Right lobe of liver (tissue), 6 donors: ENCODE measurements around the gene PCDHGB6. TPM values are rescaled to one million over a fixed set of nuclear protein-coding genes. Genes with fewer than 3 reads are reported as not detected.
"Not testable (repeated sequence)": the region's sequence is repeated elsewhere in the genome, so short reads cannot be mapped to it uniquely, and the experiment has no call there.

Experiments
- ATAC-seq, 4 donors: fragments of 200-7000 bp; cut with Tn5 transposase; one replicate each; pipeline ENCODE4 v1.9.1; 2020; ENCODE audit warnings: mild to moderate bottlenecking in 4 of 4, moderate library complexity in 4 of 4
- DNase-seq, 3 donors: peaks; one replicate each; pipeline ENCODE4 v3.0.0-alpha.2; 2020
- H3K27ac ChIP-seq, 3 donors: fragments of 200-600 bp; one replicate each; pipeline ENCODE4 v1.8.0; 2022
- H3K27me3 ChIP-seq, 2 donors: fragments of 200-600 bp; one replicate each; pipeline ENCODE4 v1.8.0; 2022
- H3K36me3 ChIP-seq, 4 donors: fragments of 200-600 bp; sonication (generic) in 1 of 4; one replicate each; pipeline versions ENCODE4 v1.5.1 to v1.8.0; 2017 to 2022; ENCODE audit warnings: control low read depth in 1 of 4
- H3K4me1 ChIP-seq, 4 donors: fragments of 200-600 bp; sonication (generic) in 1 of 4; one replicate each; pipeline versions ENCODE4 v1.5.1 to v1.8.0; 2017 to 2022; ENCODE audit warnings: control low read depth in 1 of 4
- H3K4me3 ChIP-seq, 3 donors: fragments of 200-600 bp; one replicate each; pipeline ENCODE4 v1.8.0; 2022
- H3K9me3 ChIP-seq, 4 donors: fragments of 200-600 bp; sonication (generic) in 1 of 4; one replicate each; pipeline versions ENCODE4 v1.5.1 to v1.8.0; 2017 to 2022; ENCODE audit warnings: control low read depth in 1 of 4
- CTCF ChIP-seq, 4 donors: fragments of 200-600 bp in 3 of 4; fragments of 450-650 bp in 1 of 4; IDR thresholded peaks; one replicate each; pipeline versions ENCODE4 v1.5.1 to v1.8.0; 2016 to 2022; ENCODE audit warnings: antibody characterized with exemption in 4 of 4, mild to moderate bottlenecking in 2 of 4
- POLR2A ChIP-seq: fragments of 450-650 bp; IDR thresholded peaks from one replicate; pipeline ENCODE4 v1.6.1; 2017; ENCODE audit warnings: antibody characterized with exemption, mild to moderate bottlenecking
- WGBS: methylation state at CpG from one replicate; pipeline ENCODE4 v1.1.6; 2018; ENCODE audit warnings: low coverage, low lambda C conversion rate; ENCODE audit not compliant: insufficient coverage; ENCODE audit errors: missing lambda C conversion rate; 5-methylcytosine and 5-hydroxymethylcytosine counted together
- intact Hi-C, 2 donors: fragments of 100-400 bp; cut with DNase I; formaldehyde crosslinking; loops; one replicate each; pipeline versions ENCODE4 v1.11.2 to v1.14.1; 2022
- total RNA-seq, 6 experiments: library from RNA; depleted of rRNA in 2 of 6; stranded (reverse); fragments of >200 nt in 2 of 6; fragmentation: NEBNext Ultra II Directional in 3 of 6; extraction: Animal tissue kit (Norgen Biotek cat#: 25700) in 3 of 6; gene quantifications; one replicate each; pipeline versions ENCODE4 v1.1.0 to v1.2.4, GENCODE V29; 2016 to 2023
- donor health status: DM: no; HTN: yes; CAD: no.
- donor health status: DM: no; HTN: no; CAD: no.
- donor health status: DM: no; HTN: no; CAD: no.
- donor health status: DM: no; HTN: yes; CAD: no.
- donor health status: DM: no; HTN: yes; CAD: no.

Gene PCDHGB6
- total RNA-seq, 6 experiments from 2014 or later, result 1.9 to 5.0 (median 2.9) TPM

DNA sequence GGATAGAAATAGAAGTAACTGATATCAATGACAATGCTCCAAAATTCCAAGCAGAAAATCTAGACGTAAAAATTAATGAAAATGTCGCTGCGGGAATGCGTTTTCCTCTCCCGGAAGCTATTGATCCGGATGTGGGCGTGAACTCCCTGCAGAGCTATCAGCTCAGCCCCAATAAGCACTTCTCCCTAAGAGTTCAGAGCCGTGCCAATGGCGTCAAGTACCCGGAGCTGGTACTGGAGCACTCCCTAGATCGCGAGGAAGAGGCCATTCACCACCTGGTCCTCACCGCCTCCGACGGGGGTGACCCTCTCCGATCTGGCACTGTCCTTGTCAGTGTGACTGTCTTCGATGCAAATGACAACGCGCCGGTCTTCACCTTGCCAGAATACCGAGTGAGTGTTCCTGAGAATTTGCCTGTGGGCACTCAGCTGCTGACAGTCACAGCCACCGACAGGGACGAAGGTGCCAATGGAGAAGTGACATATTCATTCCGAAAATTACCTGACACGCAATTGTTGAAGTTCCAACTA is 5.8 kb downstream of the PCDHGB6 start:
- Histone ChIP-seq H3K4me3 (peak overlapping the region; percentile 26 to 56 (median 45)), H3K9me3 (peaks cover 0 to 22% (median 6%) of the 10 kb centered on the region in 4 donors), H3K4me1 (no peaks in the 10 kb centered on the region), H3K27ac (peak overlapping the region in 1 of 3 donors; percentile 30), H3K27me3 (no peaks in the 10 kb centered on the region), H3K36me3 (no peaks in the 10 kb centered on the region)
- 17% methylated on average over 20 of the region's 25 CpGs for WGBS
- intact Hi-C loops, result loop anchor here in 1 of 2 donors (10.0 kb wide), 1 partner anchor 169 kb away; the partner anchor contains the start of gene PCDHB15
- DNase-seq (peak in 2 of 3 donors; percentile 41 to 49), ATAC-seq (peak; percentile 39 to 72 (median 52))
- TF ChIP-seq CTCF (IDR thresholded peaks at IDR 0.05) (no peak), POLR2A (peak; percentile 10)

DNA sequence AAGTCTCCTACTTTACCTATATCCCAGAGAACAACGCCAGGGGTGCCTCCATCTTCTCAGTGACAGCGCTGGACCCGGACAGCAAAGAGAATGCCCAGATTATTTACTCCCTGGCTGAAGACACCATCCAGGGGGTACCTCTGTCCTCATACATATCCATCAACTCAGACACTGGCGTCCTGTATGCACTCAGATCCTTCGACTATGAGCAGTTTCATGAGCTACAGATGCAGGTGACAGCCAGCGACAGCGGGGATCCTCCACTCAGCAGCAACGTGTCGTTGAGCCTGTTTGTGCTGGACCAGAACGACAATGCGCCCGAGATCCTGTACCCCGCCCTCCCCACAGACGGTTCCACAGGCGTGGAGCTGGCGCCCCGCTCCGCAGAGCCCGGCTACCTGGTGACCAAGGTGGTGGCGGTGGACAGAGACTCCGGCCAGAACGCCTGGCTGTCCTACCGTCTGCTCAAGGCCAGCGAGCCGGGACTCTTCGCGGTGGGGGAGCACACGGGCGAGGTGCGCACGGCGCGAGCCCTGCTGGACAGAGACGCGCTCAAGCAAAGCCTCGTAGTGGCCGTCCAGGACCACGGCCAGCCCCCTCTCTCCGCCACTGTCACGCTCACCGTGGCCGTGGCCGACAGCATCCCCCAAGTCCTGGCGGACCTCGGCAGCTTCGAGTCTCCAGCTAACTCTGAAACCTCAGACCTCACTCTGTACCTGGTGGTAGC is 6.9 kb downstream of the PCDHGB6 start:
- H3K4me1 ChIP-seq, H3K4me3 ChIP-seq, DNase-seq, H3K27me3 ChIP-seq, ATAC-seq, H3K36me3 ChIP-seq, H3K27ac ChIP-seq: not testable (repeated sequence)
- intact Hi-C loops, result loop anchor here in 1 of 2 donors (10.0 kb wide), 1 partner anchor 170 kb away; the partner anchor contains the start of gene PCDHB15
- peaks cover 0 to 23% (median 11%) of the 10 kb centered on the region in 4 donors for H3K9me3 ChIP-seq
- 38% methylated on average over 3 of the region's 46 CpGs for WGBS

- WGBS, result 50% methylated on average over 5 of the region's 24 CpGs
- H3K9me3 ChIP-seq, result peaks cover 0 to 22% (median 13%) of the 10 kb centered on the region in 4 donors
- H3K27ac ChIP-seq, H3K36me3 ChIP-seq, ATAC-seq, H3K4me1 ChIP-seq, H3K4me3 ChIP-seq, H3K27me3 ChIP-seq: not testable (repeated sequence)
- DNase-seq, result peak in 1 of 3 donors; percentile 27
- intact Hi-C loops, result loop anchor here in 1 of 2 donors (10.0 kb wide), 1 partner anchor 170 kb away; the partner anchor contains the start of gene PCDHB15
Observed at GRCh38 chr5:141415275-141415618, 7.4 kb downstream of the PCDHGB6 start.

DNA sequence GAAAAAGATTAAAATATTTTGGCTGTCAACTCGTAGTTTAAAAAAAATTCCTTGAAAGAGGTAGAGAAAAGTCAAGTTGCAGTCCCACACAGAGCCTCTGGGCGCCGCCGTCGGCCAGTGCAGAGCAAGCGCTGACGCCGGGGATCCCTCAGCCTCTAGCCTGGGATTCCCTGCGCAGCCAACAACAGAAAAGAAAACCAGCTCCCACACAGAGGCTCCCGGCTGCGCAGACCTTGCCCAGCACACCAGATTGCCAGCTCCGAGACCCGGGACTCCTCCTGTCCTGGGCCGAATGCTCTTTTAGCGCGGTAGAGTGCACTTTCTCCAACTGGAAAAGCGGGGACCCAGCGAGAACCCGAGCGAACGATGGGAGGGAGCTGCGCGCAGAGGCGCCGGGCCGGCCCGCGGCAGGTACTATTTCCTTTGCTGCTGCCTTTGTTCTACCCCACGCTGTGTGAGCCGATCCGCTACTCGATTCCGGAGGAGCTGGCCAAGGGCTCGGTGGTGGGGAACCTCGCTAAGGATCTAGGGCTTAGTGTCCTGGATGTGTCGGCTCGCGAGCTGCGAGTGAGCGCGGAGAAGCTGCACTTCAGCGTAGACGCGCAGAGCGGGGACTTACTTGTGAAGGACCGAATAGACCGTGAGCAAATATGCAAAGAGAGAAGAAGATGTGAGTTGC is 9.8 kb downstream of the PCDHGB6 start, which contains the start of gene PCDHGB7:
TSS of gene PCDHGB7 (plus strand) at position 184 of the 679 bp plus-strand sequence. CDS start at position 367, 183 bp downstream.
- Histone ChIP-seq H3K9me3 (peaks cover 0 to 32% (median 18%) of the 10 kb centered on the region in 4 donors), H3K4me3 (peak within 1 kb of the TSS in 2 of 3 donors; percentile 23 to 43)
- H3K27me3 ChIP-seq, H3K4me1 ChIP-seq, H3K27ac ChIP-seq, H3K36me3 ChIP-seq: not testable (repeated sequence)
- ATAC-seq, result peak; percentile 80 to 90 (median 86)
- TF ChIP-seq CTCF (IDR thresholded peaks at IDR 0.05), result peak; percentile 39 to 56 (median 45)
- intact Hi-C loops, result loop anchor here in 1 of 2 donors (10.0 kb wide), 1 partner anchor 173 kb away; the partner anchor contains the start of gene PCDHB15
- WGBS, result 17% methylated on average over 27 of the region's 47 CpGs
- DNase-seq, result peak in 2 of 3 donors; percentile 56 to 80

DNA sequence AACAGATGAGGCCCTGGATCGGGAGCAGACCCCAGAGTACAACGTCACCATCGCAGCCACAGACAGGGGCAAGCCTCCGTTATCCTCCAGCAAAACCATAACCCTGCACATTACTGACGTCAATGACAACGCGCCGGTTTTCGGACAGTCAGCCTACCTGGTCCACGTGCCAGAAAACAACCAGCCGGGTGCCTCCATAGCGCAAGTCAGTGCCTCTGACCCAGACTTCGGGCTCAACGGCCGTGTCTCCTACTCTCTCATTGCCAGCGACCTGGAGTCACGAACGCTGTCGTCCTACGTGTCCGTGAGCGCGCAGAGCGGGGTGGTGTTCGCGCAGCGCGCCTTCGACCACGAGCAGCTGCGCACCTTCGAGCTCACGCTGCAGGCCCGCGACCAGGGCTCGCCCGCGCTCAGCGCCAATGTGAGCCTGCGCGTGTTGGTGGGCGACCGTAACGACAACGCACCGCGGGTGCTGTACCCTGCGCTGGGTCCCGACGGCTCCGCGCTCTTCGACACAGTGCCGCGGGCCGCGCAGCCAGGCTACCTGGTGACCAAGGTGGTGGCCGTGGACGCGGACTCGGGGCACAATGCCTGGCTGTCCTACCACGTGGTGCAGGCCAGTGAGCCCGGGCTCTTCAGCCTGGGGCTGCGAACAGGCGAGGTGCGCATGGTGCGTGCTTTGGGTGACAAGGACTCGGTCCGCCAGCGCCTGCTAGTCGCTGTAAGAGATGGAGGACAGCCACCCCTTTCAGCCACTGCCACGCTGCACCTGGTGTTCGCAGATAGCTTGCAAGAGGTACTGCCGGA is 11.5 kb downstream of the PCDHGB6 start:
- intact Hi-C loops, result loop anchor here in 1 of 2 donors (10.0 kb wide), 1 partner anchor 174 kb away; the partner anchor contains the start of gene PCDHB15
- WGBS, result 31% methylated on average over 15 of the region's 74 CpGs
- no peak overlapping the region for H3K4me3 ChIP-seq
- H3K4me1 ChIP-seq, result no peaks in the 10 kb centered on the region
- no peak overlapping the region for H3K27ac ChIP-seq
- DNase-seq, result peak in 1 of 3 donors; percentile 46
- H3K36me3 ChIP-seq, result no peaks in the 10 kb centered on the region
- ATAC-seq, result no peak
- no peaks in the 10 kb centered on the region for H3K27me3 ChIP-seq
- TF ChIP-seq CTCF (IDR thresholded peaks at IDR 0.05) (no peak), POLR2A (no peak)
- peaks cover 0 to 43% (median 19%) of the 10 kb centered on the region in 4 donors for H3K9me3 ChIP-seq
